Spleen (tissue), 7 donors: ENCODE results near the gene NFIA.

Experiments
- CTCF ChIP-seq, 11 experiments: fragments of 200-600 bp in 7 of 11; fragments of 450-650 bp in 4 of 11; sonication (generic) in 4 of 11; IDR thresholded peaks in 8 of 11; conservative IDR thresholded peaks in 3 of 11; 1 replicate in 7 of 11; 2 replicates in 4 of 11; pipeline versions ENCODE4 v1.4.0 to v1.8.0; 2016 to 2021; ENCODE audit warnings: antibody characterized with exemption in 11 of 11, inconsistent platforms in 4 of 11, mild to moderate bottlenecking in 1 of 11
- POLR2AphosphoS5 ChIP-seq, 3 donors: sonication (generic); formaldehyde crosslinking; IDR thresholded peaks; one replicate each; pipeline ENCODE4 v1.5.1; 2017; ENCODE audit warnings: antibody characterized with exemption in 3 of 3
- donor health status: DM: no; HTN: no; CAD: no; lungs with moderate emphysema.
- donor health status: DM: no; HTN: no; CAD: no.
- donor health status: DM: no; HTN: no; CAD: no.

- TF ChIP-seq CTCF (IDR thresholded peaks at IDR 0.05 in 8 of 11, conservative IDR thresholded peaks at IDR 0.05 in 3 of 11) (no peak), POLR2AphosphoS5 (IDR thresholded peaks at IDR 0.05) (peak in 1 of 3 donors; percentile 28)
Measured at GRCh38 chr1:61436491-61437120, 354.2 kb downstream of the NFIA start.
